ENCODE data around the gene IFNAR1. TPM values are rescaled to one million over a fixed set of nuclear protein-coding genes. Genes with fewer than 3 reads are reported as not detected.

IFNAR1 gene
- total RNA-seq, 1 donor from 2014 or later = 24.4 TPM

GRCh38 chr21:33334191-33334590 lies 9.4 kb downstream of the IFNAR1 start:
- no peaks in the 10 kb centered on the region for H3K27me3 ChIP-seq (ENCODE audit: low read depth)
- peaks cover 20% of the 10 kb centered on the region for H3K9me3 ChIP-seq (replicated peaks)
- H3K4me3 ChIP-seq = no peak overlapping the region
- TF ChIP-seq CTCF (IDR thresholded peaks at IDR 0.05; ENCODE audit: borderline replicate concordance) = no peak
- peaks cover 36% of the 10 kb centered on the region for H3K36me3 ChIP-seq
- no peak for DNase-seq
- intact Hi-C loops (cut with micrococcal nuclease) = no loop called here
- H3K27ac ChIP-seq (replicated peaks) = no peak overlapping the region
- peaks cover 35% of the 10 kb centered on the region for H3K4me1 ChIP-seq

- H3K27me3 ChIP-seq (ENCODE audit: low read depth) = no peaks in the 10 kb centered on the region
- DNase-seq = no peak
- peaks cover 35% of the 10 kb centered on the region for H3K4me1 ChIP-seq
- H3K27ac ChIP-seq (replicated peaks) = no peak overlapping the region
- intact Hi-C loops (cut with micrococcal nuclease) = no loop called here
- no peak overlapping the region for H3K4me3 ChIP-seq
- TF ChIP-seq CTCF (IDR thresholded peaks at IDR 0.05; ENCODE audit: borderline replicate concordance) = no peak
- H3K9me3 ChIP-seq (replicated peaks) = peaks cover 20% of the 10 kb centered on the region
- peaks cover 36% of the 10 kb centered on the region for H3K36me3 ChIP-seq
Observed at GRCh38 chr21:33334824-33335223, 10.1 kb downstream of the IFNAR1 start.

GRCh38 chr21:33339135-33339534 lies 14.4 kb downstream of the IFNAR1 start:
- H3K36me3 ChIP-seq = peaks cover 50% of the 10 kb centered on the region
- peaks cover under 1% of the 10 kb centered on the region for H3K9me3 ChIP-seq (replicated peaks)
- TF ChIP-seq CTCF (IDR thresholded peaks at IDR 0.05; ENCODE audit: borderline replicate concordance) = no peak
- intact Hi-C loops (cut with micrococcal nuclease) = no loop called here
- no peak overlapping the region for H3K4me3 ChIP-seq
- H3K27ac ChIP-seq (replicated peaks) = no peak overlapping the region
- H3K4me1 ChIP-seq = peaks cover 26% of the 10 kb centered on the region
- no peaks in the 10 kb centered on the region for H3K27me3 ChIP-seq (ENCODE audit: low read depth)
- no peak for DNase-seq

- peaks cover 57% of the 10 kb centered on the region for H3K36me3 ChIP-seq
- TF ChIP-seq CTCF (IDR thresholded peaks at IDR 0.05; ENCODE audit: borderline replicate concordance) = no peak
- no peaks in the 10 kb centered on the region for H3K9me3 ChIP-seq (replicated peaks)
- no peaks in the 10 kb centered on the region for H3K27me3 ChIP-seq (ENCODE audit: low read depth)
- intact Hi-C loops (cut with micrococcal nuclease) = no loop called here
- peaks cover 23% of the 10 kb centered on the region for H3K4me1 ChIP-seq
- DNase-seq = no peak
- H3K27ac ChIP-seq (replicated peaks) = peak overlapping the region; percentile 18
- no peak overlapping the region for H3K4me3 ChIP-seq
Observed at GRCh38 chr21:33339918-33340317, 15.1 kb downstream of the IFNAR1 start.

GRCh38 chr21:33345751-33346238 lies 21.0 kb downstream of the IFNAR1 start:
- Histone ChIP-seq H3K4me1 (peaks cover 19% of the 10 kb centered on the region), H3K27me3 (ENCODE audit: low read depth) (no peaks in the 10 kb centered on the region), H3K36me3 (peaks cover 80% of the 10 kb centered on the region), H3K9me3 (replicated peaks) (no peaks in the 10 kb centered on the region), H3K27ac (replicated peaks) (no peak overlapping the region), H3K4me3 (no peak overlapping the region)
- no peak for DNase-seq
- TF ChIP-seq CTCF (IDR thresholded peaks at IDR 0.05; ENCODE audit: borderline replicate concordance) = no peak
- intact Hi-C loops (cut with micrococcal nuclease) = no loop called here
